ENCODE results near the gene DPY19L1. TPM values are rescaled to one million over a fixed set of nuclear protein-coding genes. Genes with fewer than 3 reads are reported as not detected.
A peak's percentile ranks its signal among the peaks of the same experiment; 100 is the strongest.

The DPY19L1 gene
- total RNA-seq, 1 experiment from 2014 or later = 14.3 TPM

DNA sequence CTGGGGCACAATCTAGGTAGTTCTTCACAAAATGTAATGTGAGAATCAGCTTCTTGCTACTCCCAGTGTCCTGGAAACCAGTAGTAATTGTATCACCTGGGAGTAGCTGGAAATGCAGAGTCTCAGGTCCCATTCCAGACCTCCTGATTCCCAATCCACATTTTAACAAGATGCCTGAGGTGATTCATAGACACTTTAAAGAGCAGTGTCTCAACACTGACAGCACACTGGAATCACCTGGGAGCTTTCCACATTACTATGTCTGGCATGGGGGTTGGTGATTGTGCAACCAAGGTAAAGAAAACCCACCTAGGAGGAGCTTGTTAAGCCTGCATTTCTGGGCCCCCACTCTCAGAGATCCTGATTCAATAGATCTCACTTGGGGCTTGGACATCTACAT, 11.1 kb downstream of the DPY19L1 start:
- Mint-ChIP-seq H3K36me3 (ENCODE audit: insufficient read depth in 1 of 3, low read depth in 3 of 3) (peaks cover 0 to 3% (median 0%) of the 10 kb centered on the region in 3 experiments; a peak in 3 of 7 replicates), H3K4me3 (no peak overlapping the region; a peak in 1 of 5 replicates), H3K27ac (peak overlapping the region; percentile 5 to 65 (median 37); a peak in 3 of 7 replicates), H3K9me3 (no peaks in the 10 kb centered on the region), H3K4me1 (peaks cover 26 to 30% of the 10 kb centered on the region in 2 experiments), H3K27me3 (ENCODE audit: low read depth) (no peaks in the 10 kb centered on the region)
- Histone ChIP-seq H3K4ac (ENCODE audit: low read depth, low read length) (no peak overlapping the region), H2BK20ac (ENCODE audit: low read depth, low read length, poor library complexity, severe bottlenecking) (no peak overlapping the region), H2BK12ac (ENCODE audit: insufficient read length, low read depth, low read length) (no peak overlapping the region), H3K14ac (ENCODE audit: insufficient read depth, low read length) (no peak overlapping the region), H2BK15ac (ENCODE audit: low read depth, low read length) (no peak overlapping the region), H3T11ph (ENCODE audit: low read length) (no peak overlapping the region), H4K20me1 (ENCODE audit: control insufficient read depth, insufficient read depth, insufficient read length) (no peaks in the 10 kb centered on the region), H2BK120ac (ENCODE audit: low read depth, low read length, poor library complexity, severe bottlenecking) (no peak overlapping the region), H3K79me2 (ENCODE audit: insufficient read depth, low read length) (no peaks in the 10 kb centered on the region; the same call in 1 of the 2 replicates), H3K27me3 (ENCODE audit: insufficient read depth, low read length) (no peaks in the 10 kb centered on the region), H3K18ac (ENCODE audit: insufficient read length, low read depth, low read length) (no peak overlapping the region), H3K9ac (ENCODE audit: extremely low read depth, insufficient read length, low read length) (no peak overlapping the region), H3K23me2 (ENCODE audit: insufficient read length, low read depth, low read length, poor library complexity, severe bottlenecking) (no peaks in the 10 kb centered on the region), H2AFZ (ENCODE audit: low read length) (no peak overlapping the region), H4K91ac (ENCODE audit: insufficient read length, low read depth, low read length) (no peak overlapping the region), H2AK5ac (ENCODE audit: insufficient read length, low read length) (no peak overlapping the region), H3K4me2 (ENCODE audit: insufficient read depth, insufficient read length, low read length) (no peak overlapping the region), H3K9me3 (ENCODE audit: control insufficient read depth, low read depth, low read length) (no peaks in the 10 kb centered on the region), H3K56ac (ENCODE audit: insufficient read length, low read depth, low read length) (no peak overlapping the region), H4K8ac (replicated peaks; ENCODE audit: insufficient read length, low read depth, low read length) (no peak overlapping the region), H3K23ac (ENCODE audit: insufficient read length, low read depth, low read length) (no peak overlapping the region), H3K4me1 (ENCODE audit: insufficient read depth, low read length) (no peaks in the 10 kb centered on the region; the same call in 1 of the 2 replicates), H3K27ac (ENCODE audit: insufficient read length, low read depth, low read length) (no peak overlapping the region), H2BK5ac (ENCODE audit: insufficient read length, low read length) (no peak overlapping the region), H4K5ac (ENCODE audit: insufficient read length, low read depth, low read length) (no peak overlapping the region), H3K79me1 (ENCODE audit: insufficient read depth, low read depth, low read length, poor library complexity, severe bottlenecking) (no peaks in the 10 kb centered on the region)
- TF ChIP-seq, protein P1, sequence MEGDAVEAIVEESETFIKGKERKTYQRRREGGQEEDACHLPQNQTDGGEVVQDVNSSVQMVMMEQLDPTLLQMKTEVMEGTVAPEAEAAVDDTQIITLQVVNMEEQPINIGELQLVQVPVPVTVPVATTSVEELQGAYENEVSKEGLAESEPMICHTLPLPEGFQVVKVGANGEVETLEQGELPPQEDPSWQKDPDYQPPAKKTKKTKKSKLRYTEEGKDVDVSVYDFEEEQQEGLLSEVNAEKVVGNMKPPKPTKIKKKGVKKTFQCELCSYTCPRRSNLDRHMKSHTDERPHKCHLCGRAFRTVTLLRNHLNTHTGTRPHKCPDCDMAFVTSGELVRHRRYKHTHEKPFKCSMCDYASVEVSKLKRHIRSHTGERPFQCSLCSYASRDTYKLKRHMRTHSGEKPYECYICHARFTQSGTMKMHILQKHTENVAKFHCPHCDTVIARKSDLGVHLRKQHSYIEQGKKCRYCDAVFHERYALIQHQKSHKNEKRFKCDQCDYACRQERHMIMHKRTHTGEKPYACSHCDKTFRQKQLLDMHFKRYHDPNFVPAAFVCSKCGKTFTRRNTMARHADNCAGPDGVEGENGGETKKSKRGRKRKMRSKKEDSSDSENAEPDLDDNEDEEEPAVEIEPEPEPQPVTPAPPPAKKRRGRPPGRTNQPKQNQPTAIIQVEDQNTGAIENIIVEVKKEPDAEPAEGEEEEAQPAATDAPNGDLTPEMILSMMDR (conservative IDR thresholded peaks at IDR 0.05) = no peak
- DNase-seq = no peak

Data from H9 (cell line).